HepG2 (cell line): ENCODE measurements around the gene SCGB2A2. TPM values are rescaled to one million over a fixed set of nuclear protein-coding genes. Genes with fewer than 3 reads are reported as not detected.

Source experiments
- ATAC-seq: fragments of 200-7000 bp; cut with Tn5 transposase; 3 replicates; pipeline ENCODE4 v1.9.1; 2020; ENCODE audit warnings: mild to moderate bottlenecking, moderate library complexity
- BruUV-seq: library from RNA; stranded (reverse); fragments of 400-500 nt; replicated peaks from 2 replicates; lab custom pipeline; 2021; lab: Mats Ljungman, UMichigan
- CTCF ChIA-PET: fragments of 300-600 bp; formaldehyde crosslinking; extraction: SDS; loops from one replicate; lab custom pipeline; 2021; ENCODE audit warnings: low total read pairs, inconsistent platforms, low intra/inter-chr PET ratio; lab: Yijun Ruan, JAX
- POLR2A ChIA-PET: fragments of 350-600 bp; sonication (Branson Sonifier 250); formaldehyde crosslinking; loops from one replicate; lab custom pipeline; 2020; ENCODE audit warnings: antibody characterized with exemption, inconsistent platforms; lab: Yijun Ruan, JAX
- DNase-seq: peaks from one replicate; pipeline ENCODE4 v3.0.0-alpha.2; 2015; ENCODE audit warnings: low spot score
- FAIRE-seq: peaks from 3 replicates; lab custom pipeline; 2011; peaks lifted over from hg19 to GRCh38; lab: Jason Lieb, UNC
- H2AFZ ChIP-seq: one replicate; pipeline ENCODE4 v1.6.1; 2011; ENCODE audit warnings: low read length, inconsistent platforms
- H3K27ac ChIP-seq: fragments of 300-600 bp; 3 replicates; pipeline ENCODE4 v1.8.0; 2011; ENCODE audit warnings: mixed run types, mild to moderate bottlenecking, mixed read lengths, low read length, inconsistent platforms; ENCODE audit not compliant: insufficient read depth; ENCODE audit errors: extremely low read length
- H3K27me3 ChIP-seq, 2 experiments: fragments of 200-600 bp in 1 of 2; 2 replicates in 1 of 2; 3 replicates in 1 of 2; pipeline versions ENCODE4 v1.6.0 to v1.8.0; 2011; ENCODE audit warnings: low read length in 2 of 2, mild to moderate bottlenecking in 2 of 2, moderate library complexity in 2 of 2, inconsistent platforms in 1 of 2; ENCODE audit not compliant: insufficient read depth in 2 of 2, control insufficient read depth in 1 of 2
- H3K36me3 ChIP-seq, 2 experiments: fragments of 200-600 bp in 1 of 2; replicated peaks in 1 of 2; 2 replicates in 1 of 2; 3 replicates in 1 of 2; pipeline versions ENCODE4 v1.5.1 to v1.8.0; 2011; ENCODE audit warnings: low read length in 2 of 2, inconsistent platforms in 1 of 2; ENCODE audit not compliant: insufficient read depth in 2 of 2, control insufficient read depth in 1 of 2
- H3K4me1 ChIP-seq: 2 replicates; pipeline ENCODE4 v1.5.1; 2012; ENCODE audit warnings: low read length, inconsistent platforms; ENCODE audit not compliant: insufficient read depth
- H3K4me2 ChIP-seq: 2 replicates; pipeline ENCODE4 v1.6.0; 2011; ENCODE audit warnings: low read depth, low read length, inconsistent platforms
- H3K4me3 ChIP-seq, 3 experiments: fragments of 200-600 bp in 1 of 3; sonication (generic), shearing (Covaris generic) in 1 of 3; replicated peaks in 1 of 3; 2 replicates each; pipeline ENCODE4 v1.5.1; 2011 to 2016; ENCODE audit warnings: low read length in 3 of 3, inconsistent platforms in 2 of 3, low read depth in 2 of 3, mild to moderate bottlenecking in 2 of 3, control low read depth in 1 of 3, mixed read lengths in 1 of 3; ENCODE audit not compliant: insufficient read depth in 1 of 3
- H3K79me2 ChIP-seq: one replicate; pipeline ENCODE4 v1.6.1; 2011; ENCODE audit warnings: low read length, inconsistent platforms; ENCODE audit not compliant: insufficient read depth
- H3K9ac ChIP-seq: 2 replicates; pipeline ENCODE4 v1.6.0; 2011; ENCODE audit warnings: mild to moderate bottlenecking, low read depth, low read length, inconsistent platforms; ENCODE audit not compliant: insufficient read depth
- H3K9me3 ChIP-seq: 2 replicates; pipeline ENCODE4 v1.5.1; 2012; ENCODE audit warnings: mild to moderate bottlenecking, low read length
- H4K20me1 ChIP-seq: 2 replicates; pipeline ENCODE4 v1.6.0; 2011; ENCODE audit warnings: inconsistent platforms, mild to moderate bottlenecking, low read length, moderate library complexity; ENCODE audit not compliant: insufficient read depth
- FIP1L1 ChIP-seq: fragments of 200-400 bp; formaldehyde crosslinking; IDR thresholded peaks from 2 replicates; pipeline ENCODE4 v1.6.1; 2018; ENCODE audit warnings: low read depth, mild to moderate bottlenecking, low read length, moderate library complexity, borderline replicate concordance; ENCODE audit not compliant: insufficient read depth
- GFI1 ChIP-seq: sonication (generic); formaldehyde crosslinking; IDR thresholded peaks from 2 replicates; pipeline ENCODE4 v1.5.0; 2020; ENCODE audit warnings: missing genetic modification reagents, mild to moderate bottlenecking, borderline replicate concordance
- HES4 ChIP-seq: sonication (generic); formaldehyde crosslinking; IDR thresholded peaks from 2 replicates; pipeline ENCODE4 v1.9.0; 2021; ENCODE audit warnings: mild to moderate bottlenecking, missing genetic modification reagents, borderline replicate concordance
- HIVEP1 ChIP-seq: sonication (generic); formaldehyde crosslinking; IDR thresholded peaks from 2 replicates; pipeline ENCODE4 v1.4.0; 2020; ENCODE audit warnings: mild to moderate bottlenecking, missing genetic modification reagents
- HNRNPH1 ChIP-seq: fragments of 200-400 bp; formaldehyde crosslinking; optimal IDR thresholded peaks from 2 replicates; pipeline ENCODE3; 2017; ENCODE audit warnings: mild to moderate bottlenecking, low read depth, low read length
- NPAS2 ChIP-seq: sonication (generic); formaldehyde crosslinking; IDR thresholded peaks from 2 replicates; pipeline ENCODE4 v1.8.0; 2022; ENCODE audit warnings: mild to moderate bottlenecking, missing genetic modification reagents, borderline replicate concordance
- PHF21A ChIP-seq: sonication (generic); formaldehyde crosslinking; IDR thresholded peaks from 2 replicates; pipeline ENCODE4 v1.5.0; 2020; ENCODE audit warnings: mild to moderate bottlenecking, missing genetic modification reagents
- RBM22 ChIP-seq: fragments of 200-400 bp; formaldehyde crosslinking; optimal IDR thresholded peaks from 2 replicates; pipeline ENCODE3; 2017; ENCODE audit warnings: mild to moderate bottlenecking, low read length, moderate library complexity
- TFE3 ChIP-seq: IDR thresholded peaks from 2 replicates; pipeline ENCODE4 v1.6.1; 2016
- ZNF143 ChIP-seq: sonication (generic); formaldehyde crosslinking; IDR thresholded peaks from 2 replicates; pipeline ENCODE4 v1.4.0; 2020; ENCODE audit warnings: missing genetic modification reagents
- ZNF264 ChIP-seq: sonication (generic); formaldehyde crosslinking; IDR thresholded peaks from 2 replicates; pipeline ENCODE4 v1.4.0; 2020; ENCODE audit warnings: missing genetic modification reagents
- ZNF652 ChIP-seq: IDR thresholded peaks from 2 replicates; pipeline ENCODE4 v1.6.1; 2016; ENCODE audit warnings: low read depth, borderline replicate concordance
- ZNF883 ChIP-seq: sonication (generic); formaldehyde crosslinking; IDR thresholded peaks from 2 replicates; pipeline ENCODE4 v1.5.1; 2020; ENCODE audit warnings: mild to moderate bottlenecking, missing genetic modification reagents; ENCODE audit errors: not compliant biosample characterization
- WGBS: methylation state at CpG from one replicate; pipeline ENCODE4 v1.1.6; 2017; ENCODE audit warnings: low lambda C conversion rate; 5-methylcytosine and 5-hydroxymethylcytosine counted together
- in situ Hi-C: cut with HindIII; loops from 2 replicates; pipeline ENCODE4 v1.10.0; 2017; ENCODE audit warnings: low pct_unique_long_range_greater_than_20kb; ENCODE audit not compliant: extremely low pct_ligation_motif_present
- intact Hi-C: fragments of 100-400 bp; cut with micrococcal nuclease; formaldehyde crosslinking; loops from one replicate; pipeline ENCODE4 v1.10.0; 2022; ENCODE audit not compliant: unreplicated experiment
- polyA plus RNA-seq, 8 experiments: library from polyadenylated mRNA; depleted of rRNA in 3 of 8; stranded (reverse) in 7 of 8; unstranded in 1 of 8; fragments of >200 nt; fragmentation: Illumina TruSeq in 4 of 8; extraction: Trizol in 4 of 8; gene quantifications; 2 replicates each; pipeline versions ENCODE4 v1.2.1 to v1.2.3, GENCODE V29; 2011 to 2016; ENCODE audit warnings: low read depth in 4 of 8, missing spikeins in 1 of 8, mixed read lengths in 1 of 8; ENCODE audit not compliant: insufficient read depth in 1 of 8
- total RNA-seq, 5 experiments: library from RNA; depleted of rRNA; stranded (reverse); fragments of >200 nt; fragmentation: Illumina TruSeq; extraction: Trizol; gene quantifications; 2 replicates each; pipeline ENCODE4 v1.2.3, GENCODE V29; 2016; ENCODE audit warnings: low read depth in 1 of 5
- TF ChIP-seq, protein P1 (sequence below): sonication (generic); formaldehyde crosslinking; IDR thresholded peaks from 2 replicates; pipeline ENCODE4 v1.5.1; 2020; ENCODE audit warnings: missing genetic modification reagents, mild to moderate bottlenecking, borderline replicate concordance

The SCGB2A2 gene
- total and polyA plus RNA-seq, 2 of the 13 experiments (the other 11 are each of a cell fraction or from before 2014, with no cell fraction given) = 0.12 TPM; not detected in 1

- Histone ChIP-seq H3K79me2 (no peaks in the 10 kb centered on the region), H3K9me3 (peaks cover 30% of the 10 kb centered on the region), H3K4me1 (peaks cover 47% of the 10 kb centered on the region), H2AFZ (no peak overlapping the region), H3K4me3 (no peak overlapping the region), H3K27ac (no peak overlapping the region), H3K36me3 (no peaks in the 10 kb centered on the region), H4K20me1 (no peaks in the 10 kb centered on the region), H3K27me3 (no peaks in the 10 kb centered on the region), H3K9ac (no peak overlapping the region), H3K4me2 (no peak overlapping the region)
- in situ Hi-C loops = no loop called here
- no peak for FAIRE-seq
- POLR2A ChIA-PET = no interaction called here
- TF ChIP-seq ZNF264 (CRISPR knock-in tag) (no peak), TFE3 (0 out of 2 replicates have a peak, but pooled peaks have one; percentile 26)
- 59% methylated on average over 2 of the region's 2 CpGs for WGBS
- ATAC-seq = no peak
- intact Hi-C loops = no loop called here
- no peak for DNase-seq
- CTCF ChIA-PET = no interaction called here
- BruUV-seq = no TSS peak
Observed at GRCh38 chr11:62256281-62256680, 13.7 kb upstream of the SCGB2A2 start.

DNA sequence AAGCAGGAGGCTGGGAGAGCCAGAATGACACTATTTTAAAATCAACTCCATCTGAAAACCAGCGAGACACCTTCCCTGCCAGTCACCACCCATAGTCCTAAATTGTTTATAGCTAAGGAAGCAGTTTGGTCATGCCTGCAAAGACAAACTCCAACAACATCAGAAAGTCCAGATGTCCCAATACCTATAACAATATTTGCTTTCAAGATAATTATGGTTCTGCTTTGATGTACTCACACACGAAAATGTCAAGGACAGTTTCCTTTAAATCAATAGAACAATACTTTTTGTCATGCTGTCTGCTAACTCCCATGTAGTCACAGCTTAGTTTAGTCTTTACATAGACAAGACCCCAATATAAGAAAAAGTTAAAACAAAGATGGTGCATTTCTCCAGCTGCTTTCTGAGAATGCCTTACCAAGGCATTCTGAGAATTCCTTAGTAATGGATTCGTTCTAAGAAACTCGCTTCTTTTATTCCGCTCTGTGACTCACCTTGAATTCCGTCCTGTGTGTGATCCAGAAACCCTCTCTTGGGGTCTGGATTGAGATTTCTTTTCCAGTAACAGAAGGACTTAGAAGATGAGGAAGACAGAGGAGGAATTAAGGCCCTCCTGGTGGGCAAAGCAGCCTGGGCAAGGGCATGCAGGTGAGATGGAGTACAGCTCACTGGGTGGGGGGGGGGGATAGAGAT, 9.6 kb upstream of the SCGB2A2 start:
- ChIA-PET CTCF (no interaction called here), POLR2A (interaction anchor here (0.9 to 1.2 kb wide), 5 partner anchors 8 to 84 kb away, joined by 3 to 6 read pairs (median 3); no protein-coding TSS in a partner anchor)
- FAIRE-seq (peak; percentile 72), DNase-seq (peak; percentile 96), ATAC-seq (peak; percentile 94)
- H2AFZ ChIP-seq = no peak overlapping the region
- no TSS peak for BruUV-seq
- in situ Hi-C loops = no loop called here
- H3K9ac ChIP-seq = no peak overlapping the region; the same call in 1 of the 2 replicates
- no peaks in the 10 kb centered on the region for H3K9me3 ChIP-seq
- peak overlapping the region; percentile 55 for H3K4me2 ChIP-seq
- peak overlapping the region; percentile 74 for H3K27ac ChIP-seq
- H3K79me2 ChIP-seq = no peaks in the 10 kb centered on the region
- no peaks in the 10 kb centered on the region for H3K27me3 ChIP-seq
- no peaks in the 10 kb centered on the region for H4K20me1 ChIP-seq
- 12% methylated on average over 6 of the region's 6 CpGs for WGBS
- peaks cover 74% of the 10 kb centered on the region for H3K4me1 ChIP-seq
- H3K36me3 ChIP-seq = no peaks in the 10 kb centered on the region
- intact Hi-C loops = no loop called here
- H3K4me3 ChIP-seq = peak overlapping the region in 2 of 3 experiments; percentile 27 to 31; a peak in 2 of 6 replicates
- TF ChIP-seq, protein P1, sequence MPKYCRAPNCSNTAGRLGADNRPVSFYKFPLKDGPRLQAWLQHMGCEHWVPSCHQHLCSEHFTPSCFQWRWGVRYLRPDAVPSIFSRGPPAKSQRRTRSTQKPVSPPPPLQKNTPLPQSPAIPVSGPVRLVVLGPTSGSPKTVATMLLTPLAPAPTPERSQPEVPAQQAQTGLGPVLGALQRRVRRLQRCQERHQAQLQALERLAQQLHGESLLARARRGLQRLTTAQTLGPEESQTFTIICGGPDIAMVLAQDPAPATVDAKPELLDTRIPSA (CRISPR knock-in tag) = no peak
- no peak for TF ChIP-seq HES4 (CRISPR knock-in tag)
- no peak for TF ChIP-seq HIVEP1 (CRISPR knock-in tag)
- TF ChIP-seq GFI1 = peak; percentile 66; the same call in 1 of the 2 replicates
- no peak for TF ChIP-seq RBM22
- TF ChIP-seq ZNF883 (CRISPR knock-in tag) = no peak
- TF ChIP-seq FIP1L1 = no peak
- peak; percentile 82 for TF ChIP-seq PHF21A (CRISPR knock-in tag)
- TF ChIP-seq NPAS2 (CRISPR knock-in tag) = no peak
- no peak for TF ChIP-seq ZNF143 (CRISPR knock-in tag)
- no peak for TF ChIP-seq HNRNPH1
- TF ChIP-seq ZNF652 (CRISPR knock-in tag) = peak; percentile 7; the same call in 1 of the 2 replicates
